GM23338 (cell line): ENCODE measurements around the gene PRPF40B. TPM values are rescaled to one million over a fixed set of nuclear protein-coding genes. Genes with fewer than 3 reads are reported as not detected.
A peak's percentile ranks its signal among the peaks of the same experiment; 100 is the strongest.

ENCODE experiments used
- ATAC-seq: fragments of 200-7000 bp; cut with Tn5 transposase; 3 replicates; pipeline ENCODE4 v1.9.1; 2020
- DNase-seq: peaks from one replicate; pipeline ENCODE4 v3.0.0-alpha.2; 2015; ENCODE audit warnings: low spot score
- H2AFZ ChIP-seq: fragments of 200-600 bp; sonication (generic); 2 replicates; pipeline ENCODE4 v1.8.0; 2016; ENCODE audit warnings: antibody characterized with exemption, mild to moderate bottlenecking, moderate library complexity
- H3F3A ChIP-seq: fragments of 200-600 bp; sonication (generic); replicated peaks from 2 replicates; pipeline ENCODE4 v1.8.0; 2017; ENCODE audit warnings: antibody characterized with exemption, mixed run types, low read depth
- H3K27ac ChIP-seq: fragments of 200-600 bp; sonication (generic); 2 replicates; pipeline ENCODE4 v1.6.1; 2016; ENCODE audit warnings: low read depth
- H3K27me3 ChIP-seq: fragments of 200-600 bp; sonication (generic); 2 replicates; pipeline ENCODE4 v1.8.0; 2016; ENCODE audit warnings: mild to moderate bottlenecking, mixed run types, moderate library complexity; ENCODE audit not compliant: insufficient read depth
- H3K36me3 ChIP-seq: fragments of 200-600 bp; sonication (generic); 2 replicates; pipeline ENCODE4 v1.8.0; 2016; ENCODE audit warnings: mild to moderate bottlenecking; ENCODE audit not compliant: insufficient read depth
- H3K4me1 ChIP-seq: fragments of 200-600 bp; sonication (generic); 2 replicates; pipeline ENCODE4 v1.8.0; 2016; ENCODE audit warnings: mild to moderate bottlenecking, moderate library complexity; ENCODE audit not compliant: insufficient read depth
- H3K4me2 ChIP-seq: fragments of 200-600 bp; sonication (generic); 2 replicates; pipeline ENCODE4 v1.7.1; 2017; ENCODE audit warnings: mixed run types
- H3K4me3 ChIP-seq: fragments of 200-600 bp; sonication (generic); 2 replicates; pipeline ENCODE4 v1.6.1; 2016; ENCODE audit warnings: mixed run types
- H3K79me2 ChIP-seq: fragments of 200-600 bp; sonication (generic); replicated peaks from 2 replicates; pipeline ENCODE4 v1.8.0; 2017; ENCODE audit warnings: mild to moderate bottlenecking; ENCODE audit not compliant: insufficient read depth
- H3K9me2 ChIP-seq: fragments of 200-600 bp; sonication (generic); 2 replicates; pipeline ENCODE4 v1.8.0; 2017; ENCODE audit not compliant: insufficient read depth
- H4K20me1 ChIP-seq: fragments of 200-600 bp; sonication (generic); replicated peaks from 2 replicates; pipeline ENCODE4 v1.8.0; 2017; ENCODE audit warnings: mild to moderate bottlenecking; ENCODE audit not compliant: insufficient read depth
- H3K27ac Mint-ChIP-seq: 2 replicates; pipeline ENCODE4 v1.8.0; 2020; ENCODE audit warnings: inconsistent platforms, mild to moderate bottlenecking, moderate library complexity, mixed read lengths
- H3K27me3 Mint-ChIP-seq: 3 replicates; pipeline ENCODE4 v1.8.0; 2022; ENCODE audit warnings: low read depth, mild to moderate bottlenecking, moderate library complexity, mixed read lengths, inconsistent platforms; ENCODE audit not compliant: insufficient read depth, poor library complexity
- H3K36me3 Mint-ChIP-seq: 3 replicates; pipeline ENCODE4 v1.8.0; 2021; ENCODE audit warnings: low read depth, mild to moderate bottlenecking, inconsistent platforms, moderate library complexity, mixed read lengths
- H3K4me1 Mint-ChIP-seq: 3 replicates; pipeline ENCODE4 v1.8.0; 2020; ENCODE audit warnings: mild to moderate bottlenecking, inconsistent platforms, mixed read lengths
- H3K4me3 Mint-ChIP-seq: 3 replicates; pipeline ENCODE4 v1.8.0; 2021; ENCODE audit warnings: moderate library complexity, mild to moderate bottlenecking, inconsistent platforms, mixed read lengths
- H3K9me3 Mint-ChIP-seq: 3 replicates; pipeline ENCODE4 v1.8.0; 2020; ENCODE audit warnings: moderate library complexity, mild to moderate bottlenecking, inconsistent platforms, mixed read lengths
- CREB1 ChIP-seq: fragments of 250-450 bp; sonication (Bioruptor Pico); IDR thresholded peaks from 2 replicates; pipeline ENCODE4 v1.5.0; 2020; ENCODE audit warnings: low read depth, mild to moderate bottlenecking, moderate library complexity
- JUNB ChIP-seq: IDR thresholded peaks from one replicate; pipeline ENCODE4 v1.6.1; 2016; ENCODE audit warnings: antibody characterized with exemption; ENCODE audit not compliant: unreplicated experiment
- NANOG ChIP-seq: IDR thresholded peaks from 2 replicates; pipeline ENCODE4 v1.6.1; 2016; ENCODE audit warnings: antibody characterized with exemption, borderline replicate concordance
- REST ChIP-seq: IDR thresholded peaks from one replicate; pipeline ENCODE4 v1.6.1; 2018; ENCODE audit warnings: antibody characterized with exemption; ENCODE audit not compliant: unreplicated experiment
- STAT1 ChIP-seq: IDR thresholded peaks from one replicate; pipeline ENCODE4 v1.6.1; 2016; ENCODE audit warnings: antibody characterized with exemption; ENCODE audit not compliant: unreplicated experiment
- ZNF114 ChIP-seq: fragments of 250-450 bp; sonication (Bioruptor Pico); IDR thresholded peaks from 2 replicates; pipeline ENCODE4 v1.5.0; 2020; ENCODE audit warnings: mild to moderate bottlenecking, moderate library complexity
- ZNF331 ChIP-seq: fragments of 250-450 bp; sonication (Bioruptor Pico); IDR thresholded peaks from 2 replicates; pipeline ENCODE4 v1.5.0; 2020; ENCODE audit warnings: low read depth, mild to moderate bottlenecking, moderate library complexity
- polyA plus RNA-seq: library from polyadenylated mRNA; unstranded; fragments of >200 nt; fragmentation: Nextera tagmentation; extraction: Ambion mirVana; gene quantifications from 2 replicates; pipeline ENCODE4 v1.2.1, GENCODE V29; 2016
- total RNA-seq: library from RNA; depleted of rRNA; stranded (reverse); fragments of >200 nt; shearing (Covaris generic); gene quantifications from 2 replicates; pipeline ENCODE4 v1.2.3, GENCODE V29; 2014
- TF ChIP-seq, protein P1 (sequence below): IDR thresholded peaks from 2 replicates; pipeline ENCODE4 v1.6.1; 2016; ENCODE audit warnings: antibody characterized with exemption
- TF ChIP-seq, protein P2 (sequence below): fragments of 250-450 bp; sonication (Bioruptor Pico); IDR thresholded peaks from 2 replicates; pipeline ENCODE4 v1.5.0; 2020; ENCODE audit warnings: mild to moderate bottlenecking, moderate library complexity

The PRPF40B gene
- total and polyA plus RNA-seq, 2 experiments from 2014 or later, result 17.9 to 19.0 TPM

DNA sequence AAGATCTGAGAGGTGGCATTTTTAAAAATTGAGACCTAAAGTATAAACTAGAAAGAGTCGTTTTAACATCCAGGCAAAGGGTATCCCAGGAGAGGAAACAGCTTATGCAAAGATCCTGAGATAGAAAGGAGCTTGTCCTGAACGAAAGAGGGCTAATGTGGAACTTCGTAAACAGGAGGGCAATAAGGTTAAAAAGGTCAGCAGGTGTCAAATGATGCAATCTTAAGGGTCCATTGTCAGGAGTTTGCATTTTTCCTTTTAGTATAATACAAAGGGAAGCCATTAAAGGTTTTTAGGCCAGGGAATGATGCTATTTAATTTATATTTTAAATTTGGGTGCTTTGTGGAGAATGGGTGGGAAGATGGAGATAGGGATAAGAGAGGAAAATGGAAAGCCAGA lies 69.5 kb downstream of the PRPF40B start:
- Mint-ChIP-seq H3K27me3 (peaks cover 1% of the 10 kb centered on the region), H3K4me3 (no peak overlapping the region; the same call in 2 of the 3 replicates), H3K36me3 (peaks cover 5% of the 10 kb centered on the region), H3K9me3 (no peaks in the 10 kb centered on the region; the same call in 2 of the 3 replicates), H3K27ac (peak overlapping the region; percentile 86), H3K4me1 (peaks cover 54% of the 10 kb centered on the region)
- H3K4me1 ChIP-seq, result peaks cover 60% of the 10 kb centered on the region
- H3K27ac ChIP-seq, result peak overlapping the region; percentile 92
- H3F3A ChIP-seq, result 0 out of 2 replicates have a peak, but pooled peaks cover under 1% of the 10 kb centered on the region
- TF ChIP-seq REST, result no peak
- 0 out of 2 replicates have a peak, but pooled peaks have one; percentile 32 for TF ChIP-seq NANOG
- no peak overlapping the region for H3K4me3 ChIP-seq
- H3K9me2 ChIP-seq, result no peaks in the 10 kb centered on the region
- 0 out of 2 replicates have a peak, but pooled peaks cover 4% of the 10 kb centered on the region for H4K20me1 ChIP-seq
- ATAC-seq (peak; percentile 22; the same call in 2 of the 3 replicates), DNase-seq (peak; percentile 73)
- no peaks in the 10 kb centered on the region for H3K36me3 ChIP-seq
- H3K27me3 ChIP-seq, result no peaks in the 10 kb centered on the region
- peaks cover 86% of the 10 kb centered on the region for H3K79me2 ChIP-seq
- no peak overlapping the region for H2AFZ ChIP-seq
- H3K4me2 ChIP-seq, result peak overlapping the region; percentile 26

- Mint-ChIP-seq H3K4me1 (peaks cover 59% of the 10 kb centered on the region), H3K27ac (no peak overlapping the region), H3K4me3 (no peak overlapping the region), H3K36me3 (peaks cover 5% of the 10 kb centered on the region), H3K27me3 (peaks cover 3% of the 10 kb centered on the region), H3K9me3 (no peaks in the 10 kb centered on the region; the same call in 2 of the 3 replicates)
- H3K4me3 ChIP-seq, result no peak overlapping the region
- no peak overlapping the region for H2AFZ ChIP-seq
- ATAC-seq (no peak), DNase-seq (no peak)
- H3K4me2 ChIP-seq, result no peak overlapping the region
- H3K9me2 ChIP-seq, result no peaks in the 10 kb centered on the region
- no peaks in the 10 kb centered on the region for H3K27me3 ChIP-seq
- peaks cover 78% of the 10 kb centered on the region for H3K79me2 ChIP-seq
- H3K27ac ChIP-seq, result peak overlapping the region; percentile 92
- H3K4me1 ChIP-seq, result peaks cover 61% of the 10 kb centered on the region
- H3F3A ChIP-seq, result 0 out of 2 replicates have a peak, but pooled peaks cover 3% of the 10 kb centered on the region
- H4K20me1 ChIP-seq, result 0 out of 2 replicates have a peak, but pooled peaks cover 4% of the 10 kb centered on the region
- H3K36me3 ChIP-seq, result no peaks in the 10 kb centered on the region
- TF ChIP-seq CREB1 (CRISPR knock-in tag), result no peak
- TF ChIP-seq, protein P1, sequence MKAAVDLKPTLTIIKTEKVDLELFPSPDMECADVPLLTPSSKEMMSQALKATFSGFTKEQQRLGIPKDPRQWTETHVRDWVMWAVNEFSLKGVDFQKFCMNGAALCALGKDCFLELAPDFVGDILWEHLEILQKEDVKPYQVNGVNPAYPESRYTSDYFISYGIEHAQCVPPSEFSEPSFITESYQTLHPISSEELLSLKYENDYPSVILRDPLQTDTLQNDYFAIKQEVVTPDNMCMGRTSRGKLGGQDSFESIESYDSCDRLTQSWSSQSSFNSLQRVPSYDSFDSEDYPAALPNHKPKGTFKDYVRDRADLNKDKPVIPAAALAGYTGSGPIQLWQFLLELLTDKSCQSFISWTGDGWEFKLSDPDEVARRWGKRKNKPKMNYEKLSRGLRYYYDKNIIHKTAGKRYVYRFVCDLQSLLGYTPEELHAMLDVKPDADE, result no peak
- no peak for TF ChIP-seq ZNF331 (CRISPR knock-in tag)
- TF ChIP-seq NANOG, result no peak
- no peak for TF ChIP-seq JUNB
- TF ChIP-seq ZNF114, result no peak
- TF ChIP-seq, protein P2, sequence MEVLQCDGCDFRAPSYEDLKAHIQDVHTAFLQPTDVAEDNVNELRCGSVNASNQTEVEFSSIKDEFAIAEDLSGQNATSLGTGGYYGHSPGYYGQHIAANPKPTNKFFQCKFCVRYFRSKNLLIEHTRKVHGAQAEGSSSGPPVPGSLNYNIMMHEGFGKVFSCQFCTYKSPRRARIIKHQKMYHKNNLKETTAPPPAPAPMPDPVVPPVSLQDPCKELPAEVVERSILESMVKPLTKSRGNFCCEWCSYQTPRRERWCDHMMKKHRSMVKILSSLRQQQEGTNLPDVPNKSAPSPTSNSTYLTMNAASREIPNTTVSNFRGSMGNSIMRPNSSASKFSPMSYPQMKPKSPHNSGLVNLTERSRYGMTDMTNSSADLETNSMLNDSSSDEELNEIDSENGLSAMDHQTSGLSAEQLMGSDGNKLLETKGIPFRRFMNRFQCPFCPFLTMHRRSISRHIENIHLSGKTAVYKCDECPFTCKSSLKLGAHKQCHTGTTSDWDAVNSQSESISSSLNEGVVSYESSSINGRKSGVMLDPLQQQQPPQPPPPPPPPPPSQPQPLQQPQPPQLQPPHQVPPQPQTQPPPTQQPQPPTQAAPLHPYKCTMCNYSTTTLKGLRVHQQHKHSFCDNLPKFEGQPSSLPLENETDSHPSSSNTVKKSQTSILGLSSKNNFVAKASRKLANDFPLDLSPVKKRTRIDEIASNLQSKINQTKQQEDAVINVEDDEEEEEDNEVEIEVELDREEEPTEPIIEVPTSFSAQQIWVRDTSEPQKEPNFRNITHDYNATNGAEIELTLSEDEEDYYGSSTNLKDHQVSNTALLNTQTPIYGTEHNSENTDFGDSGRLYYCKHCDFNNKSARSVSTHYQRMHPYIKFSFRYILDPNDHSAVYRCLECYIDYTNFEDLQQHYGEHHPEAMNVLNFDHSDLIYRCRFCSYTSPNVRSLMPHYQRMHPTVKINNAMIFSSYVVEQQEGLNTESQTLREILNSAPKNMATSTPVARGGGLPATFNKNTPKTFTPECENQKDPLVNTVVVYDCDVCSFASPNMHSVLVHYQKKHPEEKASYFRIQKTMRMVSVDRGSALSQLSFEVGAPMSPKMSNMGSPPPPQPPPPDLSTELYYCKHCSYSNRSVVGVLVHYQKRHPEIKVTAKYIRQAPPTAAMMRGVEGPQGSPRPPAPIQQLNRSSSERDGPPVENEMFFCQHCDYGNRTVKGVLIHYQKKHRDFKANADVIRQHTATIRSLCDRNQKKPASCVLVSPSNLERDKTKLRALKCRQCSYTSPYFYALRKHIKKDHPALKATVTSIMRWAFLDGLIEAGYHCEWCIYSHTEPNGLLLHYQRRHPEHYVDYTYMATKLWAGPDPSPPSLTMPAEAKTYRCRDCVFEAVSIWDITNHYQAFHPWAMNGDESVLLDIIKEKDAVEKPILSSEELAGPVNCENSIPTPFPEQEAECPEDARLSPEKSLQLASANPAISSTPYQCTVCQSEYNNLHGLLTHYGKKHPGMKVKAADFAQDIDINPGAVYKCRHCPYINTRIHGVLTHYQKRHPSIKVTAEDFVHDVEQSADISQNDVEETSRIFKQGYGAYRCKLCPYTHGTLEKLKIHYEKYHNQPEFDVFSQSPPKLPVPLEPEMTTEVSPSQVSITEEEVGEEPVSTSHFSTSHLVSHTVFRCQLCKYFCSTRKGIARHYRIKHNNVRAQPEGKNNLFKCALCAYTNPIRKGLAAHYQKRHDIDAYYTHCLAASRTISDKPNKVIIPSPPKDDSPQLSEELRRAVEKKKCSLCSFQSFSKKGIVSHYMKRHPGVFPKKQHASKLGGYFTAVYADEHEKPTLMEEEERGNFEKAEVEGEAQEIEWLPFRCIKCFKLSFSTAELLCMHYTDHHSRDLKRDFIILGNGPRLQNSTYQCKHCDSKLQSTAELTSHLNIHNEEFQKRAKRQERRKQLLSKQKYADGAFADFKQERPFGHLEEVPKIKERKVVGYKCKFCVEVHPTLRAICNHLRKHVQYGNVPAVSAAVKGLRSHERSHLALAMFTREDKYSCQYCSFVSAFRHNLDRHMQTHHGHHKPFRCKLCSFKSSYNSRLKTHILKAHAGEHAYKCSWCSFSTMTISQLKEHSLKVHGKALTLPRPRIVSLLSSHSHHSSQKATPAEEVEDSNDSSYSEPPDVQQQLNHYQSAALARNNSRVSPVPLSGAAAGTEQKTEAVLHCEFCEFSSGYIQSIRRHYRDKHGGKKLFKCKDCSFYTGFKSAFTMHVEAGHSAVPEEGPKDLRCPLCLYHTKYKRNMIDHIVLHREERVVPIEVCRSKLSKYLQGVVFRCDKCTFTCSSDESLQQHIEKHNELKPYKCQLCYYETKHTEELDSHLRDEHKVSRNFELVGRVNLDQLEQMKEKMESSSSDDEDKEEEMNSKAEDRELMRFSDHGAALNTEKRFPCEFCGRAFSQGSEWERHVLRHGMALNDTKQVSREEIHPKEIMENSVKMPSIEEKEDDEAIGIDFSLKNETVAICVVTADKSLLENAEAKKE, result no peak
- TF ChIP-seq STAT1, result no peak
Observed at GRCh38 chr12:49693931-49694444, 70.6 kb downstream of the PRPF40B start.
